NCI-H510A (cell line): Measurements from ENCODE around the gene ELOVL5.
"Not testable (repeated sequence)": the region's sequence is repeated elsewhere in the genome, so short reads cannot be mapped to it uniquely, and the experiment has no call there.

Experiments used
- DNase-seq: peaks from one replicate; lab custom pipeline; 2025; lab: John Stamatoyannopoulos, UW

ELOVL5 gene

DNA sequence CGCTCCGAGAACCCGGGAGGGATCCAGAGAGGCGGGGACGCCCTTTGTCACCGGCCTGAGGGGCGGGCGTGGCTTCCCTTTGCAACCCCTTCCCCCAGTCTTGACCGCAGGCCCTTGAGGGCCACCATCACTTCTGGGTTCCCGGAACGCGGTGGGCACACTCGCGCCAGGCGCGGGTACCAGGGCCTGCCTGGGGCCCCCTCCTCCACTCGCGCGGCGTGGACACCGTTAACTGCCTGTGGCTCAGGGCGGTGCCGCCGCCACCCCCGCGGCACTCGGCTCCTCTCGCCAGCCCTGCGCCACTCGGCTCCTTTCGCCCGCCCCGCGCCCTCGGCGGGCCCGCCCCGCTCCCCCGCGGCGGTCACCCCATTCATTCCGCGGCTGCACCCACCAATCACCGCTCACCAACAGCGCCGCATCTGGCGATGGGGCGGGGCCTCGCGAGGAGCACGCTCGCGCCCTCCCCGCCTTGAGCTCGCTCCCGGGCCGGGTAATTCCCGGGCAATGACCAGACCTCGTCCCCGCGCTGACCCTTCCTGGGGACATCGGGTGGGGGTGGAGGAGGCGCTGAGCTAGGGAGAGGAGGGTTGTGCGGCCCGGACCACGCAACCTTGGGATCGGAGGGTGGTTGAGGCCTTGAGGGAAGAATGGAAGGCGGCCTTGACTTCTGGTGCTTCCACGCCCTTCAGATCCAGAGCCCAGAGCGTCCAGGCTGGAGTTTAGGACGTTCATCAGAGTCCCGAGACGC is 10.5 kb upstream of the ELOVL5 start:
- peak; percentile 99 for DNase-seq

DNA sequence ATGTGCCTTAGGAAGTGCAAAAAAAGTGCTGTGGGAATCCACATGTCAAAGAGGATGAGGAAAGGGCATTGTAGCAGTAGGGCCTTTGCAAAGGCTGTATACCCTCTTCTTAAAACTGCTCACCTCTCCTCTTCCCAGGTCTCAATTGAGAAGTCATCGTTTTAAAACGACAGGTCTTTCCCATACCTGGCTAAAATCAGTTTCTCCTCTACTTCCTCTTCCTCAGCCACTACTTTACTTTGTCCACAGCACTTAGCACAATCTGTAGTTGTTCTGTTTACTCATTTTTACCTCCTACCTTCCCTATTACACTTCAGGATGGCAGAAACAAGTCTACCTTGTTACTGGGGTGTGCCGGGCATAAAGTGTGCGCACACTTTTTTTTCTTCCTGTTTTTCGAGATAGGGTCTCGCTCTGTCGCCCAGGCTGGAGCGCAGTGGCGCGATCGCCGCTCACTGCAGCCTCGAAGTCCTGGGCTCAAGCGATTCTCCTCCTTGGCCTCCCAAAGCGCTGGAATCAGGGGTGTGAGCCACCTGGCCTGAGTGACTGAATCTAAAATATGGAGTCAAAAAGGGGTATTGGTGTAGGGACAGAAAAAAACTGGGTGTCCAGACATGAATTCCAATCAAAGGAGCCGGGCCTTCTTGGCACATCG is 9.8 kb upstream of the ELOVL5 start:
- no peak for DNase-seq

DNA sequence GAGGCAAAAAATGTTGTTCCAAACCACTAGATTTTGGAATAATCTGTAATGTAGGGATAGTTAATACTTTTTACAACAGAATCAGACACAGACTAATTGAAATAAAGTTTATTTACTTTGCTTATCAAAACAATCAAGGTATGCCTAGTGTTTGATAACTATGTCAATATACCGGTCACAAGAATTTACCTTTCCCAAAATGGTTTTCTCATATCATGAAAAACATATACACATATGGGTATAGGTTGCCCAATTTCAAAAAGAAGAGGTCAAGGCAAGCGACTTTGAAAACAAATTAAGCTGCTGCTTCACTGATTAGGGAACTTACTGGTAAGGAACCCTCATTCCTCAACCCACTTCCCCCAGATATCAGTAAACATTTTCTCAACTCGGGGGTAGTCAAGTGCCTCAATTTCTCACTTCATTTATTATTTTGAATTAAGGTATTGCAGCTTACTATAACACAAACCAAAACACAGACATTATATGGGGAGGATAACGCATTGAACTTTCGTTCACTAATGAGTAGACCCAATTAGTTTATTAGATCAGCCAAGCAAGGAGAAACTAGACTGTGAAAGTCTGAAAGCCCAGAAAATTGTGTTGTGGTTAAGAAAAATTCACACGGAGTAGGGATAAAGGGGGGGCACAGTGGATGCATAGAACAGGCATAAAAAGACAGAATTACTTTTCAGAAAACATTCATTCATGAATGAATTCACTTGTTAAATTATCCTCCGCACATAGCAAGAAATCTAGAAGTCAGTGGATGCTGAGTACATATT is 9.0 kb upstream of the ELOVL5 start:
- no peak for DNase-seq

DNA sequence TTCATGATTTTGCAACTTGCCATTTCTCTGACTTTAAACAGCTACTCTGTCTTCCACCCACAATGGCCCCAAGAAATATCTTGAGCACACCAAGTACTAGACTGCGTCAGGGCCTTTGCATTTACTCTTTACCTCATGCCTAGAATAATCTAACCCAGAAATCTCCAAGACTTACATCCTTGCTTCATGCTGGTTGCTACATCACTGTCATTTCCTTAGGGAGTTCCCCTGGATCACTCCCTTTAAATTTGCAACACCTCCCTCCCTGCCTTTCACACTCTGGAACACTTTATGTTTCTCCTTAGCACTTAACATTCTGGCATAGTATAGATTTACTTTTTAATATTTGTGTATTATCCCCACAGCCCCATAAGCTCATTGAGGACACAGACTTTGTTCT is 4.9 kb upstream of the ELOVL5 start:
- no peak for DNase-seq

DNA sequence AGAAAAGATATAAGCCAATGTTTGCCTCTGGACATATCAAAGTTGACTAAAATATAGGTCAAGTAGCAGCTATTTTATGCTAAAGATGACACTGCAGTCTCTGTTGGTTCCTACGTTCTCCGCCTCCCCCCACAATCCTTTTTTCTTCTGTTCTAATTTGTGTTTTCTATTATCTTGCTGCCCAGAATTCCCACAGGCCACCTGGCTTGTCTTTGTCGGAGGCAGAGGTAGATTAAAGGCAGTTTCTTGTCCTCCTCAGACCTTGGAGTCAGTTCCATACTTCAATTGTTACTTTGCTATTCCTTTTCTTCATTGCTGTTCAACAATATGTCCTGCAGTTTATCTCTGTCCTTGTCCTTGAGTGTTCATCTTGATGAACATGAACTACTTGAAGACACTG is 3.6 kb upstream of the ELOVL5 start:
- DNase-seq: no peak

DNA sequence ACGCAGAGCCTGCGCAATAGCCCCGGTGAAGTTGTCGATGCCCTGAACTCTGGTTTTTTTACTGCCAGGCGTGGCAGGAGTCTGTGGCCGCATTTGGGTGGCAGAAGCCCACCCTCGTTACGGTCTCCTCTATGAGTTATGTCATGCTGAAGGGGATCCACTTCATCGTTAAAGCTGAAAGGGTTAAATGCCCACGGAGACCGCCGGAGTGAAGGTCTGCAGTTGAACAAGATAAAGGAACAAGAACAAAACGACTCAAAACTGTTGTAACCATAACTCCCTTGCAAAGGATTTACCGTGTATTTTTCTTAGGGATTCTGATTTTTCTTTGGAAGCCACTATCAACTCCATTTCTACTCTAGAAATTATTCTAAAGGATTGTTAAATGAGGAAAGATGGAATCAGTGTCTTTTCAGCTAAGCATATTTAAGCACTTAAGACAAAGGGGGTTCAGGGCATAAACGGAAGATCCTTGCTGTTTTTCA is 501 bp upstream of the ELOVL5 start:
- DNase-seq: no peak

DNA sequence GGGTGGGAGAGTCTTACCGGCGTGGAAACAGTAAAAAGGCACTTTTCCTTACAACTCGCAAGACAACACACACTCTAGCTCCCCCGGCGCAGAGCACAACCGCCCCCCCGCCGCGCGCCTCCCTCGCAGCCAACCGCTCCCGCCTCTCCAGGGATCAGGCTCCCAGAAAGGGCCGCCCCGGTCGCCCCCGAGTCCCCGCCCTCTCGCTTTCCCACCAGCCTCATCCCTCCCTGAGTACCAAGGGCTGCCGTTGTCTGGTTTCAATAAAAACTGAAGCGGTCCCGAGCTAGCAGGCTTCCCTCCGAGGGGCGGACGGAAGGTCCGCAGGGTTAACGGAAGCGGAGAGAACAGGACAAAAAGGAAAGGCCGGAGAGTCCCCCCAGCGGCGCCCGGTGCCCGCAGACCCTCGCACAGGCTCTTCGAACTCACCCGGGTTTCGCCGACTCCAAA is 804 bp downstream of the ELOVL5 start:
- peak; percentile 84 for DNase-seq

DNA sequence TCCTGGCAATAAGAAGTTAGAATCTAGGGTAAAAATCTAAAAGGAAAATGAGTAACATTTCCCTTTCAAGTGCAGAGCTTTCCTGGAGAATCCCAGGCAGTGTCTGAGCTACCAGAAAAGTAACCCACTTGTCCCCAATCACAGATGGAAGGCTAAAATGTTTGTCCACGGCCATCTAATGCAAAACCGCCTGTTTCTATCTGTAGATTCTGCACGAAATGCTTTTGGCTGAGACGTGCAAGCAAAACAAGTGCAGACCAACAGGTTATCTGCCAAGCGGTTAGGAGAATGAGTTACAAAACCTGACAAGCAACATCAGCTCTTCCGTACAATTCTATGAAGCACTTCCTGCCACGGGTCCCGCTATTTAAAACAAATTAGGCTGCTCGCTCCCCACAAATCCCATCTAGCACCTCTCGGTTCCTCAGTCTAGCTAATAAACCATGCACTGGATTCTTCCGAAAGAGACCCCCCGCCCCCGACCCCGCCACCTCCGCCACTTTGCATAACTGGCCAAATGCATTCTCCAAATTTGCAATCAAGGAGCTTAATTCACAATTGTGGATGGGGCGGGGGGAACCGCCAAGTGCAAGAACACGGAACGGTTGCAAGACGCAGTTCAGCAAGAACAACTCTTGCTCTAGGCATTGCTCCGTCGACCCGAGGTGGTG is 1.4 kb downstream of the ELOVL5 start:
- DNase-seq: peak; percentile 36

DNA sequence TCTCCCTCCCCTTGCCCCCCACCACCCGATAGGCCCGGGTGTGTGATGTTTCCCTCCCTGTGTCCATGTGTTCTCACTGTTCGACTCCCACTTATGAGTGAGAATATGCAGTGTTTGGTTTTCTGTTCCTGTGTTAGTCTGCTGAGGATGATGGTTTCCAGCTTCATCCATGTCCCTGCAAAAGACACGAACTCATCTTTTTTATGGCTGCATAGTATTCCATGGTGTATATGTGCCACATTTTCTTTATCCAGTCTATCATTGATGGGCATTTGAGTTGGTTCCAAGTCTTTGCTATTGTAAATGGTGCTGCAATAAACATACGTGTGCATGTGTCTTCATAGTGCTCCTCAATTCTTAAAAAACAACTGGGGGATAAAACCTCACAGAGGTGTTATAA is 2.7 kb downstream of the ELOVL5 start:
- DNase-seq: not testable (repeated sequence)

DNA sequence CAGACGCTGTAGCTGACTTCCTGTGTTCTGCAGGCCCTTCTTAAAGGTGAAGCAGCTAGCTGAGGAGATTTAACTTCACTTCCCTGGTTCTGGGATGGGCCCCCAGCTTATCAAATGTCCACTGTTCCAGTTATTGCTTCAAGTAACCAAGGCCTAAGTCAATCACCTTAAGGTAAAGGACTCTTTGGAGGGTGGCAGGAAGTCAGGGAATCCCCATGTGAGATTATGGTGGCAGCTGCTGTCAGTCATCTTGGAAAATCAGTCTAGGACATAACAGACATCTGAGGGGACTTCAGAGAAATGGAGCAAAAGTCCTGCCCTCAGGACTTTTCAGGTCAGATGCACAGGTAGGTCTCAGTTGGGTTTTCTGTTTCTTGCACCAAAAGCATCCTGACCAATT is 3.8 kb downstream of the ELOVL5 start:
- DNase-seq: no peak

DNA sequence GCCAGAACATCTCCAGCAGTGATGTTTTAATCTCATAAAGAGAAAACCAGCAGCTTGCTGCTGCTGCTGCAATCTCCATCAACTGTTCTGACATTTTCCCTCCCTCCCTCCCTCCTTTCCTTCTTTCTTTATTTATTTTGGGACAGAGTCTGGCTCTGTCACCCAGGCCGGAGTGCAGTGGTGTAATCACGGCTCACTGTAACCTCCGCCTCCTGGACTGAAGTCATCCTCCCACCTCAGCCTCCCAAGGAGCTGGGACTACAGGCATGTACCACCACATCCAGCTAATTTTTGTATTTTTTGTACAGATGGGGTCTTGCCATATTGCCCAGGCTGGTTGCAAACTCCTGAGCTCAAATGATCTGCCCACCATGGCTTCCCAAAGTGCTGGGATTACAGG is 5.7 kb downstream of the ELOVL5 start:
- DNase-seq: no peak

DNA sequence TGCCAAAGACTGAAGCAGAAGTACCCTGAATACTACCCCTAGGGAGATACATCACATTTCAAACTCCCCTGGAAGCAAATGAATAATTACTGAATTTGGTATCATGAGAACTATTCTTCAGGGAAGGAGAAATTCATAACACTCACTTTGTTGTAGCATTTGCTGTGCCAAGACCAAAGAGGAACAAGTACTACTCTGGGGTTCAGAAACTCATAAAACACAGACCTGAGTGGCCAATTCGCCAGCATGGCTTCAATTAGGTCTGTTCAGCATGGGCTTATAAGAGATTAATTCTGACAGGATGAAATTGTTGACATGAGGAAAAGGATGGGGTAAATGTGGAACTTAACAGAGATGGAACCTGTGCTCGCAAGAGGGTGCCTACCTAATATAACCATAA is 6.5 kb downstream of the ELOVL5 start:
- no peak for DNase-seq

DNA sequence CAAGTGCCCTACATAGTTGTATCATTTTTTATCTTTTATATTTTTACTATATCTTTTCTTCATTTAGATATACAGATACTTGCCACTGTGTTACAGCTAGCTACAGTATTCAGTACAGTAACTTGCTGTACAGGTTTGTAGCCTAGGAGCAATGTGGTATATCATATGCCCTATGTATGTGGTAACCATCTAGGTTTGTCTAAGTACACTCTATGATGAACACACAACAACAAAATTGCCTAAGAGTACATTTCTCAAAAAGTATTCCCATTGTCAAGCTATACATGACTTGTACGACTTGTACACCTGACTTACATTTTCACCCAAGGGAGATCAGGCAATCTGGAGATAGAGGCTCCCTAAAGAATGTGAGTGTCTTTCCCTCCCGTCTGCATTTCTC is 8.2 kb downstream of the ELOVL5 start:
- DNase-seq: no peak

DNA sequence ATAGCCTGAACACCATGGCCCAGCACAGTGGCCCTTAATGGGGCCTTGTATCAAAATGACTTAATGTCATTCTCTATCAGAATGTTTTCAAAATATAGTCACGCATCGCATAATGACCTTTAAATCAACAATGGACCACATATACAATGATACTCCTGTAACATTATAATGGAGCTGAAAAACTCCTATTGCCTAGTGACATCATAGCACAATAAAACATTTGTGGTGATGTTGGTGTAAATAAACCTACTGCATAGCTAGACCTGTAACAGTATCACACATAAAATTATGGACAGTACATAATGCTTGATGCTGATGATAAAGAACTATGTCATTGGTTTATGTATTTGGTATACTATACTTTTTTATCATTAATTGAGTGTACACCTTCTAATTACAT is 9.3 kb downstream of the ELOVL5 start:
- no peak for DNase-seq

DNA sequence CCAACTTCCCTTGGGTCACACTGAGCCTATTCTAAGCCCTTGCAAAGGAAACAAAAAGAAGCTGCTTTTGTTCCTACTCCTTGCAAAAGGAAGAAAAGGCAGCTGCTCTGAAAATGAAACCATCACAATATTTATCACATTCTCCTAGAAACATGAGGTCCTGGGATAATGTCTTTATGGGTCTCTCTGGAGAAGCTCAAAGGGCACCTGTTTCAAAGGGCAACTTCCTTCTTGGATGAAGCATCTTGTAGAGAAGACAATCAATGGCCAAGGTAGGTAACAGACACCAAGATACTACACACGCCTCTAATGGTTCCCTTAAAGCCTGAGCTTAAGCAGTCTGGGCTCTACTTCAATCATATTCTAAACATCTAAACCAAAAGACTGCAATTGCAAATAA is 10.4 kb downstream of the ELOVL5 start:
- DNase-seq: no peak

DNA sequence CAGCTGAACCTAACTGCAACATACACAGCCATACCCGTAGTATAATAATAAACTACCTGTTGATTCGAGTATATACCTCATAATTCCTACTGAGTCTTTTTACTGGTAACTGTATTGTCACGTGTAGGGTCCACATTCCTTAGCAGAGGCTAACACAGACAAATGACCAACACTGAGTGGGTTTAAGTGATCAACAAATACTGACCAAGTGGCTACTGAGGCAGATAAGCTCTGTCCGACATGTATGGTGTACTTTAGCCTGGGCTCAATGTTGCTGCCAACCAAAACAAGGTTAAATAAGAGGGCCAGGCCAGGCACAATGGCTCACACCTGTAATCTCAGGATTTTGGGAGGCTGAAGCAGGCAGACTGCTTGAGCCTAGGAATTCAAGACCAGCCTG is 12.7 kb downstream of the ELOVL5 start:
- no peak for DNase-seq

DNA sequence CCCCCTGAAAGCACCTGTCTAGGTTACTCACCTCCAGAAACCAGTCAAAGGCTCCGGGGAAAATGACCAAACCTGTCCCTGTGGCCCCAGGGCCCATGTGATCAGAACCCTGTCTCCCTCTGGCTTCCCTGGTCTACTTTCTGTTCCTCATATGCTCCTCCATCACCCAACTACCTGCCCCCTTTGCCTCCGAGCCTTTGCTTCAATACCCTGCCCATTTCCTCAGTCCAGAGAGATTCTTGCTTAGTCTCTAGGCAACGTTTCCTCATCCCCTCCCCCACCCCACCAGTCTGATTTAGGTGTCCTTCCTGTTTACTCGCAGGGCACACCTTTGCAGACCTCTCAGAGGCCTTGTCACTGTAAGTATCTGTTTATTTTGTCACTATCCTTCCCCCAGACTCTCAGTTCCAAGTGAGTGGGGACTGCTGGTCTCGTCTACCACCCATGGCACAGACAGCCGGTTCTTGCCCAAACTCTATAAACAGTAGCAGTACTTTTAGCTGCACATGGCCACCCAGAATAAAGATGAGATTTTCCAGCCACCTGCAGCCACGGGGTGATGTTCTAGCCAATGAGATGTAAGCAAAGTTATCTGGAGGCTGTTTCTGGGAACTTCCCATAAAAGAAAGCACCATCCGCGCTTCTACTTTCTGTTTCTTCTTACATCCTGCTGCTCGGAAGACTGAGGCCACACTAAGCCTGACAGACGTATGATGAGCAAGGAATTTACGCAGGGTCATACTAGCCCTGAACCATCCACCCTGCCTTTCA is 13.3 kb downstream of the ELOVL5 start:
- DNase-seq: peak; percentile 82

DNA sequence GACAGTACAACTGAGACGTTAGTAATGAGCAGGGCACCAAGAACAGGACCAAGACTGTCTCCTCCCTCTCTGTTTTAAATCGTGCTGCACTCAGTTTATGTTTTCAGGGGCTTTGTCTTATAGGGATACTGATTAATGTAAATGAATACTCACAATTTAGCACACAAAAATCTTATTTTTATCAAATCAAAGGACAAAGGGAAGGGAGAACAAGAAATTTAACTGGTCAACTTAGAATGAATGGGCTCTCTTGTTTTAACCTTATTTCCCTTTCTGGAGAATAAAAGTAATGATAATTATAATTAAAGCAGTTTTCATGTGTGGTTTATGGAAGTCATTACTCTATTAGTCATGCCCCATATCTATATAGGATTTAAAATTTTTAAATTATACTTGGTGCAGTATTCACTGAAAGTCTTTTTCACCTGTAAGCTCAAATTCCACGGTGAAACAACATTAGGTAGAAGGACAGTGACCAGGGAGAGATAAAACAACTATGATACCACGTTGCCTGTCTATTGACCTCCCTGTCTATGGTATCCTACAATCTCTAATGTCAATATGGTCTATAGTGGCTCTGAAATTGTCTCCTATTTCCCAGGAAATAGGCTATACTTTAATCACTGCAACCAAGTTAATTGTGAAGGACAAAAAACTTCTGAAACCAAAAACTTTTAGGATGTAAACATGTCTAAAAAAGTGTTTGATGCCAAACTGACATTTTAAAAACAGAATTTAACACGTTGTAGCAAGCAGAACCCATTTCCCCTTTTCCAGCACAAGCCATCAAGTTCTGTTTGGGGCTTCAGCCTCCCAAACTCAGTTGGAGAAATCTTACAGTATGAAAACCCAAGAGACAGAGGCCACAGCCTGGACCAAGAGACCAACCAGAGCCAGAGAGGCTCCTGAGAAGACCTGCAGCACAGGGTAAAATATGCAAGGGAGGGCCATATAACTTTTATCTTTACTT is 15.0 kb downstream of the ELOVL5 start:
- no peak for DNase-seq

DNA sequence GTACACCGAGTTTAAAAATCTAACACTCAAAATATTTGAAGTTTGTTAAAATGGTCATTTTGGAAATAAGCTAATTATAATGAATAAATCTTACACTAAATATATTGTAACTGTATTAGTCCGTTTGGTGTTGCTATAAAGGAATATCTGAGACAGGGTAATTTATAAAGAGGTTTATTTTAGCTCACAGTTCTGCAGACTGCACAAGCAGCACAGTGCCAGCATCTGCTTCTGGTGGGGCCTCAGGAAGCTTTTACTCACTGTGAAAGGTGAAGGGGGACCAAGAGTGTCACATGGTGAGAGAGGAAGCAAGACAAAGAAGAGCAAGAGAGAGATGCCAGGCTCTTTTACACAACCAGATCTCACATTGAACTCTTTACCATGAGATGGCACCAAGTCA is 17.1 kb downstream of the ELOVL5 start:
- no peak for DNase-seq

DNA sequence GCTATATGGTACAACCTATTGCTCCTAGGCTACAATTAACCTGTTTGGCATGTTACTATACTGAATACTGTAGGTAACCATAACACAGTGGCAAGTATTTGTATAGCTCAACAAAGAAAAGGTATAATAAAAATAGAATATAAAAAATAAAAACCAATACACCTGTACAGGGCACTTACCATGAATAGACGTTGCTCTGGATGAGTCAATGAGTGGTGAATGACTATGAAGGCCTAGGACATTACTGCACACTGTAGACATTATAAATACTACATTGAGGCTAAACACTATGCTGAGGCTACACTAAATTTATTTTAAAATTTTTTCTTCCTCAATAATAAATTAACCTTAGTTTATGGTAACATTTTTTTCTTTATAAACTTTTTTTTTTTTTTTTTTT is 18.6 kb downstream of the ELOVL5 start:
- DNase-seq: no peak
